AG09309 (cell line): ENCODE results near the gene UBALD2.

Experiments used
- DNase-seq: peaks from one replicate; pipeline ENCODE4 v3.0.0-alpha.2; 2010; ENCODE audit warnings: low read depth
- H3K4me3 ChIP-seq: 2 replicates; pipeline ENCODE4 v1.5.1; 2011; ENCODE audit warnings: mild to moderate bottlenecking, low read depth, low read length, moderate library complexity; ENCODE audit not compliant: control insufficient read depth
- TF ChIP-seq, protein P1 (sequence below): IDR thresholded peaks from 2 replicates; pipeline ENCODE4 v1.5.1; 2011; ENCODE audit warnings: mild to moderate bottlenecking, low read depth, low read length, inconsistent platforms; ENCODE audit not compliant: insufficient read depth, control insufficient read depth; ENCODE audit errors: missing control alignments

The UBALD2 gene

GRCh38 chr17:76275382-76276068 lies 10.4 kb downstream of the UBALD2 start:
- H3K4me3 ChIP-seq: no peak overlapping the region
- no peak for DNase-seq
- TF ChIP-seq, protein P1, sequence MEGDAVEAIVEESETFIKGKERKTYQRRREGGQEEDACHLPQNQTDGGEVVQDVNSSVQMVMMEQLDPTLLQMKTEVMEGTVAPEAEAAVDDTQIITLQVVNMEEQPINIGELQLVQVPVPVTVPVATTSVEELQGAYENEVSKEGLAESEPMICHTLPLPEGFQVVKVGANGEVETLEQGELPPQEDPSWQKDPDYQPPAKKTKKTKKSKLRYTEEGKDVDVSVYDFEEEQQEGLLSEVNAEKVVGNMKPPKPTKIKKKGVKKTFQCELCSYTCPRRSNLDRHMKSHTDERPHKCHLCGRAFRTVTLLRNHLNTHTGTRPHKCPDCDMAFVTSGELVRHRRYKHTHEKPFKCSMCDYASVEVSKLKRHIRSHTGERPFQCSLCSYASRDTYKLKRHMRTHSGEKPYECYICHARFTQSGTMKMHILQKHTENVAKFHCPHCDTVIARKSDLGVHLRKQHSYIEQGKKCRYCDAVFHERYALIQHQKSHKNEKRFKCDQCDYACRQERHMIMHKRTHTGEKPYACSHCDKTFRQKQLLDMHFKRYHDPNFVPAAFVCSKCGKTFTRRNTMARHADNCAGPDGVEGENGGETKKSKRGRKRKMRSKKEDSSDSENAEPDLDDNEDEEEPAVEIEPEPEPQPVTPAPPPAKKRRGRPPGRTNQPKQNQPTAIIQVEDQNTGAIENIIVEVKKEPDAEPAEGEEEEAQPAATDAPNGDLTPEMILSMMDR: no peak

DNA sequence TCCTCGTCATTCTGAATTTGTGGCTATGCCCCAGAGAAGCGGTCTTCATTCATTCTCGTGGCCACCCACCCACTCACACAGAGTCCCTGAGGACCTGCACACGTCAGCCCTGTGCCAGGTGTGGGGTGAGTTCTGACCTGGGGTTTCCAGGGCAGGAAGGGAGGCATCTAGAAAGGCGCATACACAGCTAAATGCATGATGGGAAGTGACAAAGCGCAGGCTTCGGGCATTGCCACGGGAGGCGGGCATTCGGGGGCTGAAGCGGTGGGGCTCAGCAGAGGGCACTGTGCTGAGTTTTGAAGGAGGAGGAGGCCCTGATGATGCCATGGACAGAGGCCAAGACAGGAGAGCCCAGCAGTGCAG lies 10.9 kb downstream of the UBALD2 start:
- no peak overlapping the region for H3K4me3 ChIP-seq
- TF ChIP-seq, protein P1: no peak
- no peak for DNase-seq

- no peak overlapping the region for H3K4me3 ChIP-seq
- TF ChIP-seq, protein P1: no peak
- DNase-seq: peak; percentile 33
Measured at GRCh38 chr17:76276461-76277299, 11.5 kb downstream of the UBALD2 start.

DNA sequence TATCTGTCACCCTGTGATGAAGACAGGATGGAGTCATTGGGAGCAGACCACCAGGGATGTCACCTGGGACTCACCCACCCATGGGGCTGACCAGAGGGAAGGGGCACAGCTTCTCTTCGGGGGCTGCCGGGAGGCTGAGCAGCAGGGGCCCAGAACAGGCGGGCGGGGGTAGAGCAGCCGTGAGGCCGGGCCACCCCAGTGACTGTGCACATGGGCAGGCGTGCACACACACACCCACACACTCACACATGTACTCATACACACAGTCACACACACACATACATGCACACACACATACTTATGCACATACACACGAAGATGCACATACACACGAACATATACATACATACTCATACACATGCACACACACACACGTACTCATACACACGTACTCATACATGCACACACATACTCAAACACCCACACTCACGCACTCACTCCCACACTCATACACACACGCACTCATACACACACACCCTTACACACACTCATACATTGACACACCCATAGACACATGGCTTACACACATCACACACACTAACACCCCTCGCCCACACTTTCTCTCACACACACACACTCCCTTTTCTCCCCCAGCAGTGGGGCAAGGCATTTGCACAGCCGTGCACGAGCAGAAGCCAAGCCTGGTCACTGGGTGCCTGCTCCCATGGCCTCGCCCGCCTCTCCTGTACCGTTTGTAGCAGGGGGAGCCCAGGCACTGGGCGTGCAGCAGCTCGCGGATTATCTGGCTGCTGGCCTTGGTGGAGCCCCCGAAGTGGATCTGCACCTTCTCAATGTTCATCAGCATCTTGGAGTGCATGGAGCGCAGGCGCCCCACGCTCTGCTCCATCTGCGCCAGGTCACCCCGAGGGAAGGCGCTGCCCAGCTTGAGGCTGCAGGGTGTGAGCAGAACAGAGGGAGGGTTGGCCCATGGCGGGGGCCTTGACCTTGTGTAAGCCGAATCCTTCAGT lies 12.4 kb downstream of the UBALD2 start:
- DNase-seq: no peak
- TF ChIP-seq, protein P1: no peak
- no peak overlapping the region for H3K4me3 ChIP-seq

GRCh38 chr17:76278268-76278908 lies 13.2 kb downstream of the UBALD2 start:
- H3K4me3 ChIP-seq: no peak overlapping the region
- DNase-seq: no peak
- TF ChIP-seq, protein P1: no peak
